Activated CD4-positive, alpha-beta memory T cell treated with anti-CD3 and anti-CD28 coated beads, Interleukin-2, amount 10 ng/mL, durations not matched to agents 7 days and 5 days (primary cell): Measurements from ENCODE around the gene MOB1B. TPM values are rescaled to one million over a fixed set of nuclear protein-coding genes. Genes with fewer than 3 reads are reported as not detected.
"Not testable (repeated sequence)": the region's sequence is repeated elsewhere in the genome, so short reads cannot be mapped to it uniquely, and the experiment has no call there.

ENCODE experiments used
- CTCF ChIA-PET: fragments of 350-600 bp; sonication (Branson Sonifier 250); formaldehyde crosslinking; loops from one replicate; lab custom pipeline; 2021; ENCODE audit warnings: antibody characterized with exemption, inconsistent platforms; lab: Charles Lee
- POLR2A ChIA-PET: fragments of 350-600 bp; sonication (Branson Sonifier 250); formaldehyde crosslinking; loops from one replicate; lab custom pipeline; 2021; ENCODE audit warnings: antibody characterized with exemption; lab: Charles Lee
- DNase-seq: peaks from one replicate; pipeline ENCODE4 v3.0.0-alpha.2; 2020
- H3K27ac Mint-ChIP-seq: one replicate; pipeline ENCODE4 v1.8.0; 2021; ENCODE audit warnings: mild to moderate bottlenecking, mixed read lengths
- H3K27me3 Mint-ChIP-seq: one replicate; pipeline ENCODE4 v1.8.0; 2021; ENCODE audit warnings: mixed read lengths
- H3K36me3 Mint-ChIP-seq: one replicate; pipeline ENCODE4 v1.8.0; 2021; ENCODE audit warnings: low read depth, mixed read lengths
- H3K4me1 Mint-ChIP-seq: one replicate; pipeline ENCODE4 v1.8.0; 2021; ENCODE audit warnings: mixed read lengths
- H3K4me3 Mint-ChIP-seq: one replicate; pipeline ENCODE4 v1.8.0; 2021; ENCODE audit warnings: mild to moderate bottlenecking, mixed read lengths
- H3K9me3 Mint-ChIP-seq: one replicate; pipeline ENCODE4 v1.8.0; 2021; ENCODE audit warnings: mixed read lengths
- total RNA-seq, 2 experiments: library from RNA; stranded (reverse); gene quantifications; one replicate each; pipeline ENCODE4 v1.2.3, GENCODE V29; 2021

The MOB1B gene
- total RNA-seq, 2 experiments from 2014 or later = 15.3 to 15.9 TPM

DNA sequence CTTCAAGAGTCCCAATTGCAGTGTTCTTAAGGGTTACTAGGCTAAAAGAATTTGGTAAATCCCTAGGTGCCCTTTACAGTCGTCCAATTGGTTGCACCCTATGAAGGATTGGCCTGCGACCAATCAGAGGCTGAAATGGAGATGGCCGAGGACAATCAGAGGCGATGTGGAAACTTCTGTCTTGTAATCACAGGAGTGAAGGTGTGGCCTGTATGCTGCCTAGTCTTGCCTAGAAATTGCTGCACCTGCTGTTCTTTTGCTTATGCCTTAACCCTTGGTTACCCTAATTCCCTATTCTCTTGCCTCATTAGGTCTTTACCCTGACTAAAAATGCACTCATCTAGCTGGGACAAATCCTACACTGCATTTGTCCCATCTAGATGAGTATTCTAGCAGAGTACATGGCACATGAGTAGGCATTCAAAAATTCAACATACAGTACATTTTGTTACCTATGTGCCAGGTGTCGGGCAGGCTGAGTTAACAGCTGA is 90.3 kb downstream of the MOB1B start:
- Mint-ChIP-seq H3K27me3 (no peaks in the 10 kb centered on the region), H3K27ac (peak overlapping the region; percentile 80), H3K36me3 (peaks cover 35% of the 10 kb centered on the region), H3K4me3 (peak overlapping the region; percentile 97), H3K9me3 (no peaks in the 10 kb centered on the region), H3K4me1 (peaks cover 38% of the 10 kb centered on the region)
- ChIA-PET POLR2A (interaction anchor here (1.1 to 5.0 kb wide), 8 partner anchors 12 to 305 kb away, joined by 3 to 41 read pairs (median 13); partner anchors contain the start of genes GRSF1 and MOB1B), CTCF (interaction anchor here (1.4 to 5.3 kb wide), 4 partner anchors 12 to 258 kb away, joined by 4 to 74 read pairs (median 7); no protein-coding TSS in a partner anchor)
- no peak for DNase-seq

DNA sequence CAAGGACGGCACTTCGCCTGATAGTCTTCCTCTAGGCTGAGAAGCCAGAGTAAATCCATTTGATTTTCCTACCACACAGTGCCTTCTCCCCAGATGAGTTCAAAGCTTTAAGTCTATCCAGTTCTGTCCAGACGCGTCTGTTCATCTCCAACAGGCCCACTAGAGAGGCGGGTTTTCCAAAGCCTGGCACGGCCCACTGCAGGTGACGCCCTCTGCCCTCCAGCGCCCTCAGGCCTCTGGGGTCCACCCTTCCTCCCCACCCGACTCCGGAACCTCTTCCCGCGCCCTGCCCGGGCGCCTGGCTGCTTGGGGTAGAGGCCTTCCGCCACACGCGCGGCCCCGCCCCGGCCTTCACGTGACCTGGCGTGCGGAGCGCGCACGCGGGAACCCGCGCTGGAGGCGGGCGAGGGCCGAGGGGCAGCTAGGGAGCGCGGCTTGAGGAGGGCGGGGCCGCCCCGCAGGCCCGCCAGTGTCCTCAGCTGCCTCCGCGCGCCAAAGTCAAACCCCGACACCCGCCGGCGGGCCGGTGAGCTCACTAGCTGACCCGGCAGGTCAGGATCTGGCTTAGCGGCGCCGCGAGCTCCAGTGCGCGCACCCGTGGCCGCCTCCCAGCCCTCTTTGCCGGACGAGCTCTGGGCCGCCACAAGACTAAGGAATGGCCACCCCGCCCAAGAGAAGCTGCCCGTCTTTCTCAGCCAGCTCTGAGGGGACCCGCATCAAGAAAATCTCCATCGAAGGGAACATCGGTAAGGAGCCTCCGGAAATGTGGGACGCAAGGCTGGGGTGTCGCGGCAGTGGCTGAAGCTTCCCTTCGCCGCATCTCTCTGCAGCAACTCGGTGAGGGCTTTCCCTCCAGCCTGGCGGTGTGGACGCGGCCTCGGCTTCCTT is 91.3 kb downstream of the MOB1B start, which contains the start of gene DCK:
Gene DCK, plus strand, starts transcription at position 469 of the 888 bp plus-strand sequence. Its CDS starts 187 bp downstream, at position 656.
- no peaks in the 10 kb centered on the region for H3K9me3 Mint-ChIP-seq
- peaks cover 45% of the 10 kb centered on the region for H3K36me3 Mint-ChIP-seq
- peaks cover 45% of the 10 kb centered on the region for H3K4me1 Mint-ChIP-seq
- H3K4me3 Mint-ChIP-seq = peak within 1 kb of the TSS; percentile 97
- ChIA-PET POLR2A (interaction anchor here (0.6 to 5.0 kb wide), 18 partner anchors 8 to 306 kb away, joined by 3 to 41 read pairs (median 5); partner anchors contain the start of genes GRSF1 and MOB1B), CTCF (interaction anchor here (1.0 to 5.3 kb wide), 6 partner anchors 11 to 315 kb away, joined by 3 to 74 read pairs (median 6); partner anchors contain the start of gene MOB1B)
- DNase-seq = peak; percentile 88
- H3K27ac Mint-ChIP-seq = peak within 1 kb of the TSS; percentile 80
- no peaks in the 10 kb centered on the region for H3K27me3 Mint-ChIP-seq

DNA sequence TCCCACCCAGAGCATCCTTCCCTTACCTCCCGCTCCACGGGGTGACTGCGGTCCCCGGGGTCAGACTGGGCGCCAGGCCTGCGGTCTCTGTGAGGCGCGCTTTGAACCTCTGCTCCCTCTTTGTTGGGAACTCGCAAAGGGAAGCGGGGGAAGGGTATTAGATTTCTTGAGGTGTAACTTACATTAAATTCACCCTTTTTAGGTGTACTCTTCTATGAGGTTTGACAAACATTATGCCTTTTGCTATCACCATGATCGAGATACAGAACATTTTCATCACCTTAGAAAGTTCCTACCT is 91.8 kb downstream of the MOB1B start:
- Mint-ChIP-seq H3K4me1 (peaks cover 49% of the 10 kb centered on the region), H3K27ac (peak overlapping the region; percentile 80), H3K27me3 (no peaks in the 10 kb centered on the region), H3K9me3 (peaks cover under 1% of the 10 kb centered on the region), H3K36me3 (peaks cover 50% of the 10 kb centered on the region), H3K4me3 (peak overlapping the region; percentile 97)
- no peak for DNase-seq
- POLR2A ChIA-PET = interaction anchor here (0.7 to 5.0 kb wide), 16 partner anchors 8 to 307 kb away, joined by 3 to 41 read pairs (median 6); partner anchors contain the start of genes GRSF1 and MOB1B
- CTCF ChIA-PET = interaction anchor here (1.0 to 5.3 kb wide), 6 partner anchors 11 to 316 kb away, joined by 3 to 74 read pairs (median 6); partner anchors contain the start of gene MOB1B

DNA sequence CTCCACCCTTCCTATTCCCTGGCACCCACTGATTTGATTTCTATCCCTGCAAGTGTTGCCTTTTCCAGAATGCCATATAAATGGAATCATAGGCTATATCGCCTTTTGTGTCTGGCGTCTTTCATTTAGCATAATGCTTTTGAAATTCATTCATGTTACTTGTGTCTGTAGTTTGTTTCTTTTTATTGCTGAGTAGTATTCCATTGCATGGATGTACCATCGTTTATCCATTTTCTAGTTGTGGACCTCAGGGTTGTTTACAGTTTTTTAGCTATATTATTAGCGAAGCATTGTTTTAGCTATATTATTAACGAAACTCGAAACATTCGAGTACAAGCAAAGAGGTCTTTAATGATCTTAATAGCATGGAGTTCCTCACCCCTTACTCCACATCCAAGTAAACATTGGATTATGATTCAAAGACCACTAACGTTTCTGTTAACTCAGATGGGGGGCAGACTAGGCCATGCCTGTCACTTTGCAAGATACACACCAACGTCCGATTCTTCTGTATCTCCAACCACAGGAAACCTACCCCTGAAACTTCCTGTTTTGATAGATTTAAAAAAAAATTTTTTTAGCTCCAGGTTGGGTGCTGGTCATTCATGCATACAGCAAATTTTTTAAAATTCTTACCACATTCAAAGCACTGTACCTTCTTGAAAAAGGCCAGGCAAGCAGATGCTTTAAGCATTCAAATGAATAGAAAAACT is 92.4 kb downstream of the MOB1B start:
- CTCF ChIA-PET = interaction anchor here (1.0 to 5.3 kb wide), 5 partner anchors 10 to 306 kb away, joined by 3 to 74 read pairs (median 7); partner anchors contain the start of gene UTP3
- peak overlapping the region; percentile 97 for H3K4me3 Mint-ChIP-seq
- POLR2A ChIA-PET = interaction anchor here (1.0 to 5.0 kb wide), 13 partner anchors 7 to 305 kb away, joined by 3 to 41 read pairs (median 9); partner anchors contain the start of genes GRSF1 and MOB1B
- DNase-seq = no peak
- H3K27ac Mint-ChIP-seq = peak overlapping the region; percentile 80
- H3K27me3 Mint-ChIP-seq = no peaks in the 10 kb centered on the region
- H3K36me3 Mint-ChIP-seq = peaks cover 55% of the 10 kb centered on the region
- H3K4me1 Mint-ChIP-seq = peaks cover 54% of the 10 kb centered on the region
- H3K9me3 Mint-ChIP-seq = peaks cover 2% of the 10 kb centered on the region

DNA sequence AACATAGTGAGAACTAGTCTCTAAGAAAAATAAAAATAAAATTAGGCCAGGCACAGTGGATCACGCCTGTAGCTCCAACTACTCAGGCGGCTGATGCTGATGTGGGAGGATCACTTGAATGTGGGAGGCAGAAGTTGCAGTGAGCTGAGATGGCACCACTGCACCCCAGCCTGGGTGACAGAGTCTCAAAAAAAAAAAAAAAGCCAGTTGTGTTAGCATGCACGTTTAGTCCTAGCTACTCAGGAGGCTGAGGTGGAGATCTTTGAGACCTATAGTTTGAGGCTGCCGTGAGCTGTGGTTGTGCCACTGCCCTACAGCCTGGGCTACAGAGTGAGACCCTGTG is 93.8 kb downstream of the MOB1B start:
- peak; percentile 47 for DNase-seq

DNA sequence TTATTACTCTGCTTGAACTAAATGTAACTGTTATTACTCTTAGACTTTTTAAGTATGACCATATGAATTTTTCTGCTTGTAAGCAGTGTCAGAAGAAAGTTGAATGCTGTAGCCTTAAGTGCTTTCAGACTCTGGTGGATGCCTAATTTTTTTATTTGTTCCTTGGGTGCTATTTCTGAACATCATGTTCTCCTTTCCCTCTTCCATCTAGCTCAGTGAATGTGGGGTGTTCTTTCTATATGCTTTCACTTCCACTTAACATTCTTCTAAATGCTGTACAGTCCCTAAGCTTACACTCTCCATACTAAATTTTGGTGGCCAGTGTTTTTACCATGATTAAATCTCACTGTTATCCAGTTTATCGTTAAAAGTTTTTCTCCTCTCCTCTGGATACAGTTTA is 94.9 kb downstream of the MOB1B start:
- Mint-ChIP-seq H3K4me3 (peak overlapping the region; percentile 97), H3K36me3 (peaks cover 80% of the 10 kb centered on the region), H3K27ac (peak overlapping the region; percentile 13), H3K27me3 (no peaks in the 10 kb centered on the region), H3K9me3 (peaks cover 9% of the 10 kb centered on the region), H3K4me1 (peaks cover 77% of the 10 kb centered on the region)
- CTCF ChIA-PET = interaction anchor here (0.8 to 5.3 kb wide), 5 partner anchors 10 to 308 kb away, joined by 3 to 74 read pairs (median 5); partner anchors contain the start of gene GRSF1
- POLR2A ChIA-PET = interaction anchor here (1.0 to 5.0 kb wide), 3 partner anchors 7 to 158 kb away, joined by 3 to 41 read pairs (median 40); partner anchors contain the start of gene GRSF1
- no peak for DNase-seq

More for the DNA sequence above, 93.8 kb downstream of the MOB1B start:
- Mint-ChIP-seq H3K4me3 (peak overlapping the region; percentile 97), H3K9me3 (peaks cover 7% of the 10 kb centered on the region), H3K27me3 (no peaks in the 10 kb centered on the region), H3K36me3 (peaks cover 70% of the 10 kb centered on the region), H3K4me1 (peaks cover 69% of the 10 kb centered on the region), H3K27ac (peak overlapping the region; percentile 80)
- CTCF ChIA-PET = interaction anchor here (0.6 to 5.3 kb wide), 5 partner anchors 8 to 157 kb away, joined by 3 to 74 read pairs (median 8); partner anchors contain the start of gene GRSF1
- POLR2A ChIA-PET = interaction anchor here (1.1 to 5.0 kb wide), 7 partner anchors 8 to 307 kb away, joined by 3 to 41 read pairs (median 9); partner anchors contain the start of gene GRSF1

DNA sequence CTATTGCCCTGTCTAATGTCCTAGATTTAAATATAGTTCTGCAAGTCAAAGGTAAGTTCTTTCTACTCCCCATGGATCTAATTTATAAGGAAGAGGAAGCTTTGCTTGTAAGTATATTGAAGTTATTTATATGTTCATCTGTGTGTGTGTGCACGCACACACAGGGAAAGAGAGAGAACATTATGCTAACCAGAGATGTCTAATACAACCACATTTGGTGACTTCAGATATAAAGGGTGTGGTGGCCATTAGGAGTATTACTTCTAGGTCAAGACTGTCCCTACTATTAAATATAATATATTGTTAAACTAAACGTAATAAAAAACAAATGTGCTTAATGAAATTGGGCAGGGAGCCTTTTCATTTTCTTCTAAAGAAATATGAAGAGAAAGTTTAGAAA is 95.4 kb downstream of the MOB1B start:
- POLR2A ChIA-PET = interaction anchor here (5.0 kb wide), 1 partner anchor 159 kb away, joined by 40 read pairs; the partner anchor contains the start of gene GRSF1
- DNase-seq = no peak
- Mint-ChIP-seq H3K36me3 (peaks cover 85% of the 10 kb centered on the region), H3K27ac (peak overlapping the region; percentile 13), H3K27me3 (no peaks in the 10 kb centered on the region), H3K9me3 (peaks cover 9% of the 10 kb centered on the region), H3K4me3 (peak overlapping the region; percentile 97), H3K4me1 (peaks cover 78% of the 10 kb centered on the region)
- CTCF ChIA-PET = interaction anchor here (0.8 to 5.3 kb wide), 5 partner anchors 13 to 308 kb away, joined by 3 to 74 read pairs (median 4); partner anchors contain the start of gene GRSF1

DNA sequence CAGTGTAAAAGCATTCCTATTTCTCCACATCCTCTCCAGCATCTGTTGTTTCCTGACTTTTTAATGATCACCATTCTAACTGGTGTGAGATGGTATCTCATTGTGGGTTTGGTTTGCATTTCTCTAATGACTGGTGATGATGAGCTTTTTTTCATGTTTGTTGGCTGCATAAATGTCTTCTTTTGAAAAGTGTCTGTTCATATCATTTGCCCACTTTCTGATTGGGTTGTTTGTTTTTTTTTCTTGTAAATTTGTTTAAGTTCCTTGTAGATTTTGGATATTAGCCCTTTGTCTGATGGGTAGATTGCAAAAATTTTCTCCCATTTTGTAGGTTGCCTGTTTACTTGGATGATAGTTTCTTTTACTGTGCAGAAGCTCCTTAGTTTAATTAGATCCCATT is 97.5 kb downstream of the MOB1B start:
- H3K27me3 Mint-ChIP-seq, H3K9me3 Mint-ChIP-seq, H3K27ac Mint-ChIP-seq, DNase-seq, H3K4me3 Mint-ChIP-seq, POLR2A ChIA-PET: not testable (repeated sequence)
- Mint-ChIP-seq H3K4me1 (peaks cover 92% of the 10 kb centered on the region), H3K36me3 (peaks cover 97% of the 10 kb centered on the region)
- CTCF ChIA-PET = interaction anchor here (0.8 kb wide), 1 partner anchor 10 kb away, joined by 4 read pairs; no protein-coding TSS in a partner anchor

DNA sequence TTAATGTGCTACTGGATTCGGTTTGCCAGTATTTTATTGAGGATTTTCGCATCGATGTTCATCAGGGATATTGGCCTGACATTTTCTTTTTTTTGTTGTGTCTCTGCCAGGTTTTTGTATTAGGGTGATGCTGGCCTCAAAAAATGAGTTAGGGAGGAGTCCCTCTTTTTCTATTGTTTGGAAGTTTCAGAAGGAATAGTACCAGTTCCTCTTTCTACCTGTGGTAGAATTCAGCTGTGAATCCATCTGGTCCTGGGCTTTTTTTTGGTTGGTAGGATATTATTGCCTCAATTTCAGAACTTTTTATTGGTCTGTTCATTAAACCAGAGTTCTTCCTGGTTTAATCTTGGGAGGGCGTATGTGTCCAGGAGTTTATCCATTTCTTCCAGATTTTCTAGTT is 99.2 kb downstream of the MOB1B start:
- POLR2A ChIA-PET = interaction anchor here (1.6 kb wide), 1 partner anchor 7 kb away, joined by 6 read pairs; the partner anchor contains the start of gene DCK
- H3K27me3 Mint-ChIP-seq, H3K4me3 Mint-ChIP-seq, DNase-seq, H3K27ac Mint-ChIP-seq, H3K9me3 Mint-ChIP-seq: not testable (repeated sequence)
- Mint-ChIP-seq H3K4me1 (peaks cover 90% of the 10 kb centered on the region), H3K36me3 (peaks cover 88% of the 10 kb centered on the region)
- CTCF ChIA-PET = interaction anchor here (0.9 kb wide), 1 partner anchor 8 kb away, joined by 4 read pairs; no protein-coding TSS in a partner anchor

DNA sequence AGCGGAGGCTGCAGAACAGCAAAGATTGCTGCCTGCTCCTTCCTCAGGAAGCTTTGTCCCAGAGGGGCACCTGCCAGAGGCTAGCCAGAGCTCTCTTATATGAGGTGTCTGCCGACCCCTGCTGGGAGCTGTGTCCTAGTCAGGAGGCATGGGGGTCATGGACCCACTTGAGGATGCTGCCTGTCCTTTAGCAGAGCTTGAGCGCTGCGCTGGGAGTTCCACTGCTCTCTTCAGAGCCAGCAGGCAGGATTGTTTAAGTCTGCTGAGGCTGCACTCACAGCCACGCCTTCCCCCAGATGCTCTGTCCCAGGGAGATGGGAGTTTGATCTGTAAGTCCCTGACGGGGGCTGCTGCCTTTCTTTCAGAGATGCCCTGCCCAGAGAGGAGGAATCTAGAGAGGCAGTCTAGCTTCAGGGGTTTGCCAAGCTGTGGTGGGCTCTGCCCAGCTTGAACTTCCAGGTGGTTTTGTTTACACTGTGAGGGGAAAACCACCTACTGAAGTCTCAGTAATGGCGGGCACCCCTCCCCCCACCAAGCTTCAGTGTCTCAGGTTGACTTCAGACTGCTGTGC is 102.2 kb downstream of the MOB1B start:
- peaks cover 75% of the 10 kb centered on the region for H3K36me3 Mint-ChIP-seq

DNA sequence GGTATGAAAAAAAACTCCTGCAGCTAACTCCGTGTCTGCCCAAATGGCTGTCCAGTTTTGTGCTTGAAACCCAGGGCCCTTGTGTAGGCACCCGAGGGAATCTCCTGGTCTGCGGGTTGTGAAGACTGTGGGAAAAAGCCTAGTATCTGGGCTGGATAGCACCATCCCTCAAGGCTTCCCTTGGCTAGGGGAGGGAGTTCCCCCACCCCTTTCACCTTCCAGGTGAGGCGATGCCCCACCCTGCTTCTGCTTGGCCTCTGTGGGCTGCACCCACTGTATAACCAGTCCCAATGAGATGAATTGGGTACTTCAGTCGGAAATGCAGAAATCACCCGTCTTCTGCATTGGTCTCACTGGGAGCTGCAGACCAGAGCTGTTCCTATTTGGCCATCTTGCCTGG is 102.9 kb downstream of the MOB1B start:
- POLR2A ChIA-PET = interaction anchor here (0.6 to 2.6 kb wide), 2 partner anchors 10 to 14 kb away, joined by 3 to 41 read pairs; partner anchors contain the start of gene DCK
- H3K36me3 Mint-ChIP-seq = peaks cover 74% of the 10 kb centered on the region
- H3K27me3 Mint-ChIP-seq, DNase-seq, H3K9me3 Mint-ChIP-seq: not testable (repeated sequence)
- peak overlapping the region; percentile 77 for H3K27ac Mint-ChIP-seq
- H3K4me3 Mint-ChIP-seq = peak overlapping the region; percentile 17
- CTCF ChIA-PET = interaction anchor here (2.6 kb wide), 2 partner anchors 10 to 12 kb away, joined by 7 to 8 read pairs; partner anchors contain the start of gene DCK
- H3K4me1 Mint-ChIP-seq = peaks cover 88% of the 10 kb centered on the region

More for the DNA sequence above, 102.2 kb downstream of the MOB1B start:
- H3K4me1 Mint-ChIP-seq = peaks cover 88% of the 10 kb centered on the region
- peaks cover 7% of the 10 kb centered on the region for H3K9me3 Mint-ChIP-seq
- H3K4me3 Mint-ChIP-seq = peak overlapping the region; percentile 48
- peak; percentile 45 for DNase-seq
- no peaks in the 10 kb centered on the region for H3K27me3 Mint-ChIP-seq
- peak overlapping the region; percentile 77 for H3K27ac Mint-ChIP-seq
- ChIA-PET POLR2A (interaction anchor here (2.6 kb wide), 1 partner anchor 10 kb away, joined by 41 read pairs; the partner anchor contains the start of gene DCK), CTCF (interaction anchor here (1.2 to 2.6 kb wide), 3 partner anchors 9 to 268 kb away, joined by 4 to 8 read pairs (median 7); partner anchors contain the start of gene DCK)
